ENCODE measurements around the gene NIN. TPM values are rescaled to one million over a fixed set of nuclear protein-coding genes. Genes with fewer than 3 reads are reported as not detected.

The NIN gene
- total RNA-seq, 4 donors from 2014 or later = 16.2 to 49.3 (median 29.2) TPM

DNA sequence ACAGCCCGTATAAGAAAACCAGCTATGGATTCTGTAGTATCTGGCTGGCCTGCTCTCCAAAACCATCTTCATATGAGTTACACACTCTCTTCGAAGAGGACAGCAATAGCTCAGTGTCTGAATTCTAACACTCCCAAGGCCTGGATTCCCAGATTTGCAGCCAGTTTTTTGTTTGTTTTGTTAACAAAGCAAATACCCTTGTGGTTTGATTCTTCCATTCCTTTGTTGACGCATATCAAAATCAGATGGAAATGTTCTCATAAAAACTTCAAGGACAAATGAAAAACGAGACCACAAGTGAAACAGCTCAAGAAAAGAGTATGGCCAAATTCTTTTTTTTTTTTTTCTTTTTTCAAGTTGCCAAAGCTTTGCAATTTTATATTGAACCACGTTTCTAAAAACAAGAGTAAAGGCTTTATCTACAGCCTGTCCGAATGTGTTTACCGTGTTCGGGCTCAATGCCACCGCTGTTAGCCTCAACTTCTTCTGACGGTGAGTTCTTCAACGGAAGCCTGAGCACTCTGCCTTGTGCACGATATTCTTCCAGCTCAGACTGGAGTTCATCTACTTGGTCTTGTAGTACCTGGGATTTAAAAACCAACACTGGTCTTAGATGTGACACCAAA is 67.5 kb downstream of the NIN start:
- no peaks in the 10 kb centered on the region for H3K27me3 ChIP-seq
- ATAC-seq (no peak), DNase-seq (no peak)
- H3K9me3 ChIP-seq = no peaks in the 10 kb centered on the region
- H3K27ac ChIP-seq = no peak overlapping the region
- peaks cover 0 to 73% of the 10 kb centered on the region in 2 donors for H3K36me3 ChIP-seq
- intact Hi-C loops (cut with DNase I; ENCODE audit: low total_unique reads) (no loop called here), in situ Hi-C loops (cut with MboI; ENCODE audit: low sequenced_read_pairs in 4 of 4) (no loop called here)
- no peak overlapping the region for H3K4me3 ChIP-seq
- TF ChIP-seq, protein P1, sequence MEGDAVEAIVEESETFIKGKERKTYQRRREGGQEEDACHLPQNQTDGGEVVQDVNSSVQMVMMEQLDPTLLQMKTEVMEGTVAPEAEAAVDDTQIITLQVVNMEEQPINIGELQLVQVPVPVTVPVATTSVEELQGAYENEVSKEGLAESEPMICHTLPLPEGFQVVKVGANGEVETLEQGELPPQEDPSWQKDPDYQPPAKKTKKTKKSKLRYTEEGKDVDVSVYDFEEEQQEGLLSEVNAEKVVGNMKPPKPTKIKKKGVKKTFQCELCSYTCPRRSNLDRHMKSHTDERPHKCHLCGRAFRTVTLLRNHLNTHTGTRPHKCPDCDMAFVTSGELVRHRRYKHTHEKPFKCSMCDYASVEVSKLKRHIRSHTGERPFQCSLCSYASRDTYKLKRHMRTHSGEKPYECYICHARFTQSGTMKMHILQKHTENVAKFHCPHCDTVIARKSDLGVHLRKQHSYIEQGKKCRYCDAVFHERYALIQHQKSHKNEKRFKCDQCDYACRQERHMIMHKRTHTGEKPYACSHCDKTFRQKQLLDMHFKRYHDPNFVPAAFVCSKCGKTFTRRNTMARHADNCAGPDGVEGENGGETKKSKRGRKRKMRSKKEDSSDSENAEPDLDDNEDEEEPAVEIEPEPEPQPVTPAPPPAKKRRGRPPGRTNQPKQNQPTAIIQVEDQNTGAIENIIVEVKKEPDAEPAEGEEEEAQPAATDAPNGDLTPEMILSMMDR (IDR thresholded peaks at IDR 0.05 in 4 of 5, conservative IDR thresholded peaks at IDR 0.05 in 1 of 5) = no peak
- TF ChIP-seq POLR2A (IDR thresholded peaks at IDR 0.05) = no peak
- peaks cover 0 to 11% of the 10 kb centered on the region in 2 donors for H3K4me1 ChIP-seq

DNA sequence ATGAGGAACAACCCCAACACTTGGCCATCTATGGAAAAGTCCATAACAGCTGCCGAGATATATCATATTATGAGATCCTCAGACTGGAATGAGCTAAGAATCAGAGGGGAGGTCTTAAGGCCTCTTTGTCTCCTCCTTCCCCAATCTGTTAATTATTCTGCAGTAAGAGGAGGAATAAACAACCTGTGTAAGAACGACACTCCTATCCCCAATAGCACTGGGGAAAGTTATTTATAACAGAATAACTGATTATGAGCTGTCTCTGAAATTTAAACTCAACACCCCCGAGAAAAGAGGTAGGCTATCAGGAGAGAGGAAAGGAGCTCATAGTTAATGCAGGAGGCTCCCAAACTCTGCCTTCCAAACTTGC is 68.0 kb downstream of the NIN start:
- peaks cover 0 to 74% of the 10 kb centered on the region in 2 donors for H3K36me3 ChIP-seq
- H3K27ac ChIP-seq = no peak overlapping the region

DNA sequence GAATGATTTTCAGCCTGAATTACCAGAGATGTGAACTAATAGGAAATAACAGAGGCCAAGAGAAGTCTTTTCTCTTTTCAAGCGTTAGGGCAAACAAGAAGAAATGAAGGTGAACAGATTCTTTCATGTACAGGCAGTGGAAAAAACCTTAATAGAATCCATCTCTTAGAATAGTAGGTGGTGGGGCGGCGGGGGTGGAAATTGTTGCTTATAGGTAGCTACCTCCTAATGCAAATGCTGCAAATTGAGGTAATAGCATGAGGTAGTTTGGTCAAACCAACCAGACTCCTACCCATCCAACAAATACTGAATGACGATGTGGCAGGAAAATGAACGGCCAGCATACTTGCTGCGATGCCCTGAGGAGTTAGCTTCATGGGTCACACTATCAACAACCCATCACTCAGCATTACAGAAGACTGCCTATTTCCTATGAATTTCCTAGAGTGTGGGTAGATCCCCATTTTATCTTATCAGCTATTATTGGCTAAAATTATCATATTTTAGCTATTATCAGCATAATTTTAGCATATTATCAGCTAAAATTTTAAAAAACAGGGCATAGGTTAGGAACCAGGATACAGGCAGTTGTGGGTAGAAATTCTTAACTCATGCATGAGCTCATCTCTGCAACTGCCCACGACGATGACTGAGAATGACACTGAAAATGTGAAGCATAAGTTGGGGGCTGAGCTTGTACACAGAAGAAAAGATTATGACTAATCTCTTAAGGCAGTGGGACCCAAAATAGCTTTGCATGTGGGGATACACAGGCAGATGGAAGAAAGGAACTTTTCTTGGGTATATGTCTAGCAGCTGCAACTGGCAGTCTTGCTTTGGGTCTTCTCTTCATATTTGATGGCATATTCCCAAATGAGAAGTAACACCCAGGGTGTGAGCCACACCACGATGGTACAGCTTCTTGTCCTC is 68.7 kb downstream of the NIN start:
- DNase-seq (no peak), ATAC-seq (no peak)
- no peak overlapping the region for H3K4me3 ChIP-seq
- in situ Hi-C loops (cut with MboI; ENCODE audit: low sequenced_read_pairs in 4 of 4) (no loop called here), intact Hi-C loops (cut with DNase I; ENCODE audit: low total_unique reads) (no loop called here)
- H3K27ac ChIP-seq = no peak overlapping the region
- peaks cover 0 to 11% of the 10 kb centered on the region in 2 donors for H3K4me1 ChIP-seq
- no peaks in the 10 kb centered on the region for H3K9me3 ChIP-seq
- H3K36me3 ChIP-seq = peaks cover 0 to 79% of the 10 kb centered on the region in 2 donors
- TF ChIP-seq POLR2A (IDR thresholded peaks at IDR 0.05) = no peak
- TF ChIP-seq, protein P1 (IDR thresholded peaks at IDR 0.05 in 4 of 5, conservative IDR thresholded peaks at IDR 0.05 in 1 of 5) = no peak
- no peaks in the 10 kb centered on the region for H3K27me3 ChIP-seq

More for the DNA sequence above, 68.0 kb downstream of the NIN start:
- no peaks in the 10 kb centered on the region for H3K9me3 ChIP-seq
- no peaks in the 10 kb centered on the region for H3K27me3 ChIP-seq
- in situ Hi-C loops (cut with MboI; ENCODE audit: low sequenced_read_pairs in 4 of 4) = no loop called here
- TF ChIP-seq POLR2A (IDR thresholded peaks at IDR 0.05) = no peak
- TF ChIP-seq, protein P1 (IDR thresholded peaks at IDR 0.05 in 4 of 5, conservative IDR thresholded peaks at IDR 0.05 in 1 of 5) = no peak
- H3K4me3 ChIP-seq = no peak overlapping the region
- no peak for ATAC-seq
- intact Hi-C loops (cut with DNase I; ENCODE audit: low total_unique reads) = no loop called here
- DNase-seq = no peak
- peaks cover 0 to 11% of the 10 kb centered on the region in 2 donors for H3K4me1 ChIP-seq

DNA sequence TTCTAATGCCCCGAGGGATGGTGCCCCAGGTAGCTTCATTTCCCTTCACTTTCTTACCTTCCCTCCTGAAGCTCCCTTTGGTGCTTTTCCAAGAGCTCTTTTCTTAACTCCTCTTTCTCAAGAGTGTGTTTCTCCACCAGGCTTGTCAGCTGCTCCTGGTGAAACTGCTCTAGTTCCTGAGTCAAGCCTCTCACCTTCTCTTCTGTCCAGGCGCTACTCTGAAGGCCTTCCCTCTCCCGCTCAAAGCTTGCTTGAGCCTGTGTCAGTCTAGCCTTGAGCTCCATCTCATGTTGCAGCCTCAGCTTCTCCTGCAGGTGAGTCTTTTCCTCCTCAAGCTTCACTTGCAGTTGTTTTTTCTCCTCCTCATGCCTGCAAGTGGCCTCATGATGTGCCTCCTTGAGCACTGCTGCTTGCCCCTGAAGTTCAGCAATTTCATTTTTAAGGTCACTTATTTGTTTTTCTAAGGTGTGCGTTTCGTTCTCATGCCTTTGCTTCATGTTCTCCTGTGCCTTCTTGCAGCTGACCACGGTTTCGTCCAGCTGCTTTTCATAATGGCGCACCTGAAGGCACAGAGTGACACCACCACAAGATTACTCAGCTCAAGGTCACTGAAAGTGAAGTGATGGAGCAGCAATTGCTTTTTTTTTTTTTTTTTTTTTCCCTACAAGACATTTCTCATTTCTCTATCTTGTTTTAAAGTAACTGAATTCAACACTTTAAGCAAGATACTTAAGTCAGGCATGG is 71.0 kb downstream of the NIN start:
- Histone ChIP-seq H3K4me1 (peaks cover 0 to 4% of the 10 kb centered on the region in 2 donors), H3K9me3 (no peaks in the 10 kb centered on the region), H3K27me3 (no peaks in the 10 kb centered on the region), H3K36me3 (peaks cover 0 to 74% of the 10 kb centered on the region in 2 donors), H3K27ac (no peak overlapping the region), H3K4me3 (no peak overlapping the region)
- no peak for ATAC-seq
- DNase-seq = no peak
- no peak for TF ChIP-seq POLR2A (IDR thresholded peaks at IDR 0.05)
- TF ChIP-seq, protein P1 (IDR thresholded peaks at IDR 0.05 in 4 of 5, conservative IDR thresholded peaks at IDR 0.05 in 1 of 5) = no peak
- intact Hi-C loops (cut with DNase I; ENCODE audit: low total_unique reads) (no loop called here), in situ Hi-C loops (cut with MboI; ENCODE audit: low sequenced_read_pairs in 4 of 4) (no loop called here)
